A673 (cell line): ENCODE measurements around the gene NKX1-1.

ENCODE experiments used
- CTCF ChIP-seq: fragments of 300-800, 200-600 bp; sonication (generic); conservative IDR thresholded peaks from 2 replicates; pipeline ENCODE4 v1.5.1; 2017; ENCODE audit warnings: low read depth, mild to moderate bottlenecking, antibody characterized with exemption, low read length, moderate library complexity, mixed read lengths
- EZH2 ChIP-seq: fragments of 200-600 bp; sonication (generic); IDR thresholded peaks from 2 replicates; pipeline ENCODE4 v1.6.1; 2017; ENCODE audit warnings: borderline replicate concordance, low read depth, mild to moderate bottlenecking, mixed read lengths, antibody characterized with exemption, low read length; ENCODE audit not compliant: poor library complexity, severe bottlenecking

GRCh38 chr4:1367936-1368289 is 38.3 kb downstream of the NKX1-1 start:
- TF ChIP-seq CTCF (no peak), EZH2 (no peak)
